GM12878 (cell line): Measurements from ENCODE around the gene ZSCAN10.

Source experiments
- CHD2 ChIP-seq: IDR thresholded peaks from 2 replicates; pipeline ENCODE4 v1.6.1; 2011; ENCODE audit warnings: low read depth, low read length, improper control_type of control experiment, borderline replicate concordance
- EGR1 ChIP-seq, 2 experiments: IDR thresholded peaks; 1 replicate in 1 of 2; 2 replicates in 1 of 2; pipeline ENCODE4 v1.6.1; 2011 to 2012; ENCODE audit warnings: low read depth in 2 of 2, low read length in 2 of 2, borderline replicate concordance in 1 of 2, mild to moderate bottlenecking in 1 of 2, moderate library complexity in 1 of 2
- MTA3 ChIP-seq: IDR thresholded peaks from 2 replicates; pipeline ENCODE4 v1.6.1; 2012; ENCODE audit warnings: low read length, inconsistent platforms, borderline replicate concordance
- POLR2A ChIP-seq: IDR thresholded peaks from 2 replicates; pipeline ENCODE4 v1.6.1; 2011; ENCODE audit warnings: low read depth, mild to moderate bottlenecking, low read length
- SREBF2 ChIP-seq: IDR thresholded peaks from 2 replicates; pipeline ENCODE4 v1.6.1; 2012; ENCODE audit warnings: mild to moderate bottlenecking, low read length
- ZNF274 ChIP-seq: IDR thresholded peaks from one replicate; pipeline ENCODE4 v1.8.0; 2011; ENCODE audit not compliant: insufficient read length, insufficient read depth
- TF ChIP-seq, protein P1 (sequence below), 3 experiments: IDR thresholded peaks in 2 of 3; conservative IDR thresholded peaks in 1 of 3; 2 replicates each; pipeline ENCODE4 v1.5.1; 2011; ENCODE audit warnings: low read depth in 3 of 3, low read length in 3 of 3, mild to moderate bottlenecking in 3 of 3, control low read depth in 2 of 3, moderate library complexity in 2 of 3, inconsistent platforms in 1 of 3, mixed read lengths in 1 of 3; ENCODE audit not compliant: control insufficient read depth in 2 of 3, insufficient read depth in 1 of 3; ENCODE audit errors: extremely low read depth in 1 of 3

DNA sequence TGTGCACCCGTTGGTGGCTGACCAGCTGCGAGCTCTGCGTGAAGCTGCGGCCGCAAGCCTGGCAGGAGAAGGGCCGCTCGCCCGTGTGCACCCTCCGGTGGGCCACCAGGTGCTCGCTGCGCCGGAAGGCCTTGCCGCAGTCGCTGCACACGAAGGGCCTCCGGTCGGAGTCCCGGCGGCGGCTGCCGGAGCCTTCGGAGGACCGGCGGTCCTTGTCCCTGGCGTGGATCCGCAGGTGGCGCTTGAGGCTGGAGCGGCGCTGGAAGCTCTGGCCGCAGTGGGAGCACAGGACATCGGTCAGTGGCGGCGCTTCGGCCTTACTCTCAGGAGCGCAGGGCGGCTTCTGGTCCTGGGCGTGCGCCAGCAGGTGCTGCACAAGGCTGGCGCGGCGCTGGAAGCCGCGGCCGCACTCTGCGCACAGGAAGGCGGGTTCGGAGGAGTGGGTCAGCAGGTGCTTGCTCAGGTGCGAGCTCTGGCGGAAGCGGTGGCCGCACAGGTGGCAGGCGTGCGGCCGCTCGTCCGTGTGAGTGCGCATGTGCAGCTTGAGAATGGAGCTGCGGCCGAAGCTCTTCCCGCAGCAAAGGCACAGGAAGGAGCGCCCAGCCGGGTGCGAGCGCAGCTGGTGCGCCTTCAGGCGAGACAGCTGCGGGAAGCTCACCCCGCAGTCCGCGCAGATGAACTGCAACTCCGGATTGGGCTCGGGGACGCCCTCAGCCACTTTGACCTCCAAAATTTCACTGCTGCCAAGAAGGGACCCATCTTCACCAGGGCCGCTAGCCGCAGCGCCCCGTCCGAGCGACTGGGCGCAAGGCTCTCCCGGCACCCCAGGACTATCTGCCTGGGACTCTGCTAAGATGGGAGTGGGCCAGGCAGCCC is 9.1 kb downstream of the ZSCAN10 start:
- TF ChIP-seq MTA3 (no peak), ZNF274 (no peak), SREBF2 (no peak), EGR1 (IDR thresholded peaks at IDR 0.05; ENCODE audit: borderline replicate concordance in 1 of 2, low read depth in 2 of 2, low read length in 2 of 2) (no peak), CHD2 (no peak), POLR2A (no peak)
- TF ChIP-seq, protein P1, sequence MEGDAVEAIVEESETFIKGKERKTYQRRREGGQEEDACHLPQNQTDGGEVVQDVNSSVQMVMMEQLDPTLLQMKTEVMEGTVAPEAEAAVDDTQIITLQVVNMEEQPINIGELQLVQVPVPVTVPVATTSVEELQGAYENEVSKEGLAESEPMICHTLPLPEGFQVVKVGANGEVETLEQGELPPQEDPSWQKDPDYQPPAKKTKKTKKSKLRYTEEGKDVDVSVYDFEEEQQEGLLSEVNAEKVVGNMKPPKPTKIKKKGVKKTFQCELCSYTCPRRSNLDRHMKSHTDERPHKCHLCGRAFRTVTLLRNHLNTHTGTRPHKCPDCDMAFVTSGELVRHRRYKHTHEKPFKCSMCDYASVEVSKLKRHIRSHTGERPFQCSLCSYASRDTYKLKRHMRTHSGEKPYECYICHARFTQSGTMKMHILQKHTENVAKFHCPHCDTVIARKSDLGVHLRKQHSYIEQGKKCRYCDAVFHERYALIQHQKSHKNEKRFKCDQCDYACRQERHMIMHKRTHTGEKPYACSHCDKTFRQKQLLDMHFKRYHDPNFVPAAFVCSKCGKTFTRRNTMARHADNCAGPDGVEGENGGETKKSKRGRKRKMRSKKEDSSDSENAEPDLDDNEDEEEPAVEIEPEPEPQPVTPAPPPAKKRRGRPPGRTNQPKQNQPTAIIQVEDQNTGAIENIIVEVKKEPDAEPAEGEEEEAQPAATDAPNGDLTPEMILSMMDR (IDR thresholded peaks at IDR 0.05 in 2 of 3, conservative IDR thresholded peaks at IDR 0.05 in 1 of 3; ENCODE audit: control insufficient read depth in 2 of 3, extremely low read depth in 1 of 3, insufficient read depth in 1 of 3, low read depth in 3 of 3, low read length in 3 of 3) = no peak
